ENCODE data around the gene GPX1.
"Not testable (repeated sequence)": the region's sequence is repeated elsewhere in the genome, so short reads cannot be mapped to it uniquely, and the experiment has no call there.

Gene GPX1

GRCh38 chr3:49357443-49358216, 523 bp downstream of the GPX1 start:
- DNase-seq = not testable (repeated sequence)

GRCh38 chr3:49357095-49357442, 1.1 kb downstream of the GPX1 start:
- DNase-seq = not testable (repeated sequence)

- no peak for DNase-seq
Observed at GRCh38 chr3:49352890-49353421, 5.2 kb downstream of the GPX1 start.

- DNase-seq = no peak
Observed at GRCh38 chr3:49352281-49352680, 5.9 kb downstream of the GPX1 start.

- no peak for DNase-seq
Observed at GRCh38 chr3:49351521-49352011, 6.6 kb downstream of the GPX1 start.

- DNase-seq = no peak
Observed at GRCh38 chr3:49349348-49350114, 8.6 kb downstream of the GPX1 start.

- not testable (repeated sequence) for DNase-seq
Observed at GRCh38 chr3:49348361-49348760, 9.8 kb downstream of the GPX1 start.

GRCh38 chr3:49346797-49347251, 11.3 kb downstream of the GPX1 start:
- no peak for DNase-seq

- DNase-seq = no peak
Observed at GRCh38 chr3:49343163-49343562, 15.0 kb downstream of the GPX1 start.

- no peak for DNase-seq
Observed at GRCh38 chr3:49341996-49342395, 16.2 kb downstream of the GPX1 start.

GRCh38 chr3:49339941-49340800, 18.0 kb downstream of the GPX1 start, which contains the start of gene USP4:
Gene USP4, minus strand, starts transcription at chr3:49340053. Its CDS starts 29 bp downstream, at chr3:49340024.
- peak; percentile 84 for DNase-seq

GRCh38 chr3:49339581-49339940, 18.6 kb downstream of the GPX1 start:
- no peak for DNase-seq

- DNase-seq = no peak
Observed at GRCh38 chr3:49333916-49334633, 24.1 kb downstream of the GPX1 start.

- no peak for DNase-seq
Observed at GRCh38 chr3:49333091-49333490, 25.1 kb downstream of the GPX1 start.

- DNase-seq = no peak
Observed at GRCh38 chr3:49329186-49329585, 29.0 kb downstream of the GPX1 start.

GRCh38 chr3:49328350-49328749, 29.8 kb downstream of the GPX1 start:
- DNase-seq = not testable (repeated sequence)

- no peak for DNase-seq
Observed at GRCh38 chr3:49327485-49327884, 30.7 kb downstream of the GPX1 start.

GRCh38 chr3:49324768-49325167, 33.4 kb downstream of the GPX1 start:
- DNase-seq = no peak

GRCh38 chr3:49316696-49317457, 41.3 kb downstream of the GPX1 start:
- DNase-seq = no peak

GRCh38 chr3:49313896-49314688, 44.1 kb downstream of the GPX1 start:
- DNase-seq = no peak

Data from NCI-H510A treated with DMSO at 0.1 percent for 48 hours (cell line).